Ishikawa (cell line): Measurements from ENCODE around the gene GAST.

ENCODE experiments used
- CREB1 ChIP-seq: IDR thresholded peaks from 2 replicates; pipeline ENCODE4 v1.6.1; 2012; ENCODE audit warnings: low read depth
- EGR1 ChIP-seq: IDR thresholded peaks from 2 replicates; pipeline ENCODE4 v1.6.1; 2012
- EP300 ChIP-seq: IDR thresholded peaks from 2 replicates; pipeline ENCODE4 v1.6.1; 2012; ENCODE audit warnings: borderline replicate concordance
- FOXM1 ChIP-seq: IDR thresholded peaks from 2 replicates; pipeline ENCODE4 v1.6.1; 2012; ENCODE audit warnings: low read depth, borderline replicate concordance
- MAX ChIP-seq: IDR thresholded peaks from 2 replicates; pipeline ENCODE4 v1.6.1; 2012
- NFIC ChIP-seq: IDR thresholded peaks from 2 replicates; pipeline ENCODE4 v1.6.1; 2012
- RAD21 ChIP-seq: IDR thresholded peaks from 2 replicates; pipeline ENCODE4 v1.6.1; 2012; ENCODE audit warnings: low read depth
- REST ChIP-seq: IDR thresholded peaks from 2 replicates; pipeline ENCODE4 v1.6.1; 2012; ENCODE audit warnings: low read depth, mild to moderate bottlenecking
- TAF1 ChIP-seq: IDR thresholded peaks from 2 replicates; pipeline ENCODE4 v1.6.1; 2012; ENCODE audit warnings: low read depth, mild to moderate bottlenecking
- TCF12 ChIP-seq: IDR thresholded peaks from 2 replicates; pipeline ENCODE4 v1.6.1; 2012; ENCODE audit warnings: low read depth
- TEAD4 ChIP-seq: IDR thresholded peaks from 2 replicates; pipeline ENCODE4 v1.6.1; 2012
- USF1 ChIP-seq: IDR thresholded peaks from 2 replicates; pipeline ENCODE4 v1.6.1; 2012
- YY1 ChIP-seq: IDR thresholded peaks from 2 replicates; pipeline ENCODE4 v1.6.1; 2012; ENCODE audit warnings: low read depth
- ZBTB7A ChIP-seq: IDR thresholded peaks from 2 replicates; pipeline ENCODE4 v1.6.1; 2012; ENCODE audit warnings: low read depth

GRCh38 chr17:41681776-41682175 is 30.4 kb upstream of the GAST start:
- TF ChIP-seq REST (no peak), RAD21 (no peak), USF1 (no peak), YY1 (no peak), TEAD4 (no peak), TAF1 (no peak), EGR1 (no peak), CREB1 (no peak), EP300 (no peak), FOXM1 (no peak), NFIC (no peak), MAX (no peak), ZBTB7A (no peak), TCF12 (no peak)
